GM18907 (cell line): ENCODE data around the gene CFHR2.

Experiments
- ATAC-seq: cut with Tn5 transposase; IDR thresholded peaks from one replicate; pipeline ENCODE4 v1.9.1; 2021; ENCODE audit warnings: mild to moderate bottlenecking, moderate library complexity; ENCODE audit not compliant: unreplicated experiment

CFHR2 gene

DNA sequence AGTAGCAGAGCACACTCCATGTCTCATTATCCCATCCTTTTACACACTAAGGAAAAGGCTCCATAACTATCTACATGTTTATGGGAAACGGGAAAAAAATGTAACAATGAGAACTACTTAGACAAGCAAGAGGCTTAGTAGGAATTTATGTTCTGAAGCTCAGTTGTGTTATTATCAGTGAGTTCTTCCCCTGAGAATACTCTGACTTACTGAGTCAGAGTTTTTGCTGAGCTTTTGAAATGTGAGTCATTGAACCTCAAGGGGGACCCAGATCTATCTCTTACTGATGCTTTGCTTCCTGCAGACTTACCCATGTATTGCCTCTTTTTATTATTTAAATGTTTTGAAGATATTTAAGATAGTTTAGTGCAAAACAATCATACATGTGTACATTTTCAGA, 53.9 kb downstream of the CFHR2 start:
- no peak for ATAC-seq

DNA sequence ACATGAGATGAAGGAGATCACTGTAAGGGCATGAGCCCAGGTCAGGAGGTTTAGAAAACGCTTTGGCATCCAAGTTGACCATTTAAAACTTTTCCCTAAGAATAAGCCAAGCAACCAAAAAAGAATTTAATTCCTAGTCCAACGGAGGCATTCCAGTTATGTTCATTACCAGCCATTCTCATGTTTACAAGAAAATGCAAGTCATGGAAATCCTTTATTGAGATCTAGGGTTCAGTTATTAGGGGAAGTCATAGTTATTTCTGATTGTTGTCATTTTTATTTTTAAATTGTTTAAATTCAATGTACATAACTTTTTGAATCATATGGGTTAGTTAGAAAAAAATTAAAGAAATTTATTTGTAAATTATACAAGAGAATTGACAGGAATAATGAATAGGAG, 58.3 kb downstream of the CFHR2 start:
- no peak for ATAC-seq

DNA sequence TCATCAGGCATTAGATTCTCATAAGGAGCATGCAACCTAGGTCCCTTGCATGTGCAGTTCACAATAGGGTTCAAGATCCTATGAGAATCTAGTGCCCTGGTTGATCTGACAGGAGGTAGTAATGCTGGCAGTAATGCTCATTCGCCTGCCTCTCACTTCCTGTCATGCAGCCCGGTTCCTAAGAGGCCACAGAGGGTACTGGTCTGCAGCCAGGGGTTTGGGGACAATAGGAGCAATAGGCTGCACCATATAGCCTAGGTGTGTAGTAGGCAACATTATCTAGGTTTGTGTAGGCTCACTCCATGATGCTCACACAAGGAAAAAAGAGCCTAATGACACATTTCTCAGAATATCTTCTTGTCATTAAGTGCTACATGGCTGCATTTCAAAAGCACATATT, 59.6 kb downstream of the CFHR2 start:
- ATAC-seq = no peak

DNA sequence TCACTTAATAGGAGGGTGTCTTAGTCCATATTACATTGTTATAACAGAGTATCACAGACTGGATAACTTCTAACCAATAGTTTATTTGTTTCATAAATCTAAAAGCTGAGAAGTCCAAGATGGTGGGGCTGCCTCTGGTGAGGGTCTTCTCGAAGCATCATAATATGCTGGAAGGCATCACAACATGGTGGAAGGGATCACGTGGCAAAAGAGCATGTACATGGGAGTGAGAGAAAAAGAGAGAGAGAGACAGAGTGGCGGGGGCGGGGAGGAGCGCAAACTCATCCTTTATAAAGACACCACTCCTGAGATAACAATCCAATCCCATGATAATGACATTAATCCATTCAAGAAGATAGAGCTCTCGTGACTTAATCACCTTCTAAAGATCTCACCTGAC, 65.3 kb downstream of the CFHR2 start:
- ATAC-seq = no peak
